ENCODE data around the gene NANOS2. TPM values are rescaled to one million over a fixed set of nuclear protein-coding genes. Genes with fewer than 3 reads are reported as not detected.

Gene NANOS2
- total RNA-seq, 4 donors from 2014 or later: not detected

GRCh38 chr19:45917421-45918091, 3.0 kb upstream of the NANOS2 start:
- Histone ChIP-seq H3K27me3 (peaks cover 0 to 66% (median 2%) of the 10 kb centered on the region in 4 donors), H3K36me3 (no peaks in the 10 kb centered on the region), H3K27ac (replicated peaks in 1 of 4) (no peak overlapping the region), H3K4me3 (no peak overlapping the region), H3K4me1 (no peaks in the 10 kb centered on the region), H3K9me3 (no peaks in the 10 kb centered on the region)
- intact Hi-C loops (cut with DNase I): no loop called here
- 53% methylated on average over 4 of the region's 4 CpGs for WGBS
- TF ChIP-seq EP300 (IDR thresholded peaks at IDR 0.05) (no peak), POLR2A (IDR thresholded peaks at IDR 0.05; ENCODE audit: low read depth) (no peak), POLR2AphosphoS5 (IDR thresholded peaks at IDR 0.05) (no peak), CTCF (IDR thresholded peaks at IDR 0.05) (no peak)
- DNase-seq (ENCODE audit: extremely low spot score): no peak

- no peak for TF ChIP-seq CTCF (IDR thresholded peaks at IDR 0.05)
- TF ChIP-seq POLR2A (IDR thresholded peaks at IDR 0.05; ENCODE audit: low read depth): no peak
- no peak for TF ChIP-seq EP300 (IDR thresholded peaks at IDR 0.05)
- no peak for TF ChIP-seq POLR2AphosphoS5 (IDR thresholded peaks at IDR 0.05)
- Histone ChIP-seq H3K27ac (replicated peaks in 1 of 4) (no peak overlapping the region), H3K4me1 (no peaks in the 10 kb centered on the region), H3K9me3 (no peaks in the 10 kb centered on the region), H3K36me3 (no peaks in the 10 kb centered on the region), H3K27me3 (peaks cover 0 to 60% (median 2%) of the 10 kb centered on the region in 4 donors), H3K4me3 (no peak overlapping the region)
- no peak for DNase-seq (ENCODE audit: extremely low spot score)
- 74% methylated on average over 7 of the region's 8 CpGs for WGBS
- intact Hi-C loops (cut with DNase I): no loop called here
These were observed 3.3 kb downstream of the NANOS2 start for GRCh38 chr19:45911291-45911690.

- no peaks in the 10 kb centered on the region for H3K36me3 ChIP-seq
- H3K4me1 ChIP-seq: no peaks in the 10 kb centered on the region
- TF ChIP-seq POLR2A (IDR thresholded peaks at IDR 0.05; ENCODE audit: low read depth) (no peak), CTCF (IDR thresholded peaks at IDR 0.05) (no peak), EP300 (IDR thresholded peaks at IDR 0.05) (no peak), POLR2AphosphoS5 (IDR thresholded peaks at IDR 0.05) (no peak)
- H3K27ac ChIP-seq (replicated peaks in 1 of 4): no peak overlapping the region
- no peak for DNase-seq (ENCODE audit: extremely low spot score)
- intact Hi-C loops (cut with DNase I): loop anchor here (10.0 kb wide), 1 partner anchor 86 kb away; the partner anchor contains the start of gene CCDC61
- H3K4me3 ChIP-seq: no peak overlapping the region
- no peaks in the 10 kb centered on the region for H3K9me3 ChIP-seq
- 78% methylated on average over 5 of the region's 5 CpGs for whole genome bisulfite sequencing
- peaks cover 0 to 40% (median 1%) of the 10 kb centered on the region in 4 donors for H3K27me3 ChIP-seq
These were observed 5.6 kb downstream of the NANOS2 start for GRCh38 chr19:45908956-45909355.

GRCh38 chr19:45906221-45906620, 8.4 kb downstream of the NANOS2 start:
- Histone ChIP-seq H3K9me3 (no peaks in the 10 kb centered on the region), H3K4me3 (no peak overlapping the region), H3K36me3 (no peaks in the 10 kb centered on the region), H3K27ac (replicated peaks in 1 of 4) (no peak overlapping the region), H3K27me3 (peaks cover 0 to 14% (median 2%) of the 10 kb centered on the region in 4 donors), H3K4me1 (peaks cover 11 to 19% (median 17%) of the 10 kb centered on the region in 4 donors)
- 93% methylated on average over 3 of the region's 3 CpGs for WGBS
- no peak for DNase-seq (ENCODE audit: extremely low spot score)
- TF ChIP-seq CTCF (IDR thresholded peaks at IDR 0.05) (no peak), EP300 (IDR thresholded peaks at IDR 0.05) (no peak), POLR2A (IDR thresholded peaks at IDR 0.05; ENCODE audit: low read depth) (no peak), POLR2AphosphoS5 (IDR thresholded peaks at IDR 0.05) (no peak)
- intact Hi-C loops (cut with DNase I): loop anchor here (10.0 kb wide), 1 partner anchor 89 kb away; the partner anchor contains the start of gene CCDC61

All from esophagus muscularis mucosa (tissue), 4 donors.